ENCODE measurements around the gene ZNF775.
A peak's percentile ranks its signal among the peaks of the same experiment; 100 is the strongest.

ZNF775 gene

DNA sequence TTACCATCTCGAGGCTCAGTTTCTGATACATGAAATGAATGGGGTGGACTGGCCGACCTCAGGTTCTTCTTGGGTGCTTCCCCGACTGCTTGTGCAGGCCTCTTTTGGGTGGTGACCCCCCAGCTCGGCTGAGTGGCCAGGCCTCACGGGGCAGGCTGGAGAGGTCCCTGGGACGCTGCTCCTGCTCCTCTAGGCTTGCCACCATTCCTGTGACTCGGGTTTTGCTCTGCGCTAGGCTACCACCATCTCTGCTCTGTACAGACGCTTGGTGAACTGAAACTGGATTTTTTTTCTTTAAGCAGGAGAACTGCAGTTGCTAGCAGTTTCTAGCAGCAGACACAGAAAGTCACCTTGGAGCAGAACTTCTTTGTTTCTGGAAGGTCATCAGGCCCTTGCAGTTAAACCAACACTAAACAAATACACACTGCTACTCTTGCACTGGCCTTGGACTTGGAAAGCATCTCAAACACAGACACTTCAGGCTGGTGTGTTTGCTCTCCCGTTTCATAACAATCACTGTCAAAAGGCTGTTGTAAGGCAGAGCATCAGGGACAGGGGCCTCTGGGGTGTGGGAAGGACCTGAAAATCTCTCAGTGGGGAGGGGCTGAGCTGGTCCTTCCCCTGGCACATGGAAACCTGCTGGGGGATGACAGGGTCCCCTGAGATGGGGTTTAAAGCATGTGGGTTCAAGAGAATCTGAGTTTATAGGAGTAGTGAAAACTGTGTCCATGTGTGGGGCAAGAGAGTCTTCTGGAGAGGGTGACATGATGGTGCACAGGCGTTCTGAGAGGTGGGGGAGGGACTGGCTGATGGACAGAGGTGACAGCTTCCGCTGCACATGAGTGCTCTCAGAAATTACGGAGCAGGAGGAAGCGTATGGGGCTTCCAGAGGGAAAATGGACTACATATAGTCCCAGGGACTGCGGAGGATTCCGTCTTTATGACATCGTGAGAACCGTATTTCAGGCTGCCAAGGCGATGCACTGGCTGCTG lies 36.3 kb downstream of the ZNF775 start:
- DNase-seq, result no peak

DNA sequence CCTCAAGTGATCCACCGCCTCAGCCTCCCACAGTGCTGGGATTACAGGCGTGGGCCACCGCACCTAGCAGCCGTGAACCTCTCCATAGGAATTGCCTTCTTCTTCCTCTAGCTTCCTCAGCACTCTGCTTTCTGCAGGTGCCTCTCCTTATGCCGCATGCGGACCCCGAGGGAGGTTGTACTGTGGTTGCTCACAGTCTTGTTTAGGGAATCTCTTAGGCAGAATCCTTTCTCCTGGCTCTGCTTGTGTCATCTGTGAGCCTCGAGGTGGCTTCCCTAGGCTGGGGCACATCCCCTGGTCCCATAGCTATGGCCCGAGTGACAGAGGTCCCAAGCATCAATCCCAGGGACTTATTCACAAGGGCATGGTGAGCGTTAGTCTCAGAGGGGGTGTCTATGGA lies 38.1 kb downstream of the ZNF775 start:
- DNase-seq, result no peak

DNA sequence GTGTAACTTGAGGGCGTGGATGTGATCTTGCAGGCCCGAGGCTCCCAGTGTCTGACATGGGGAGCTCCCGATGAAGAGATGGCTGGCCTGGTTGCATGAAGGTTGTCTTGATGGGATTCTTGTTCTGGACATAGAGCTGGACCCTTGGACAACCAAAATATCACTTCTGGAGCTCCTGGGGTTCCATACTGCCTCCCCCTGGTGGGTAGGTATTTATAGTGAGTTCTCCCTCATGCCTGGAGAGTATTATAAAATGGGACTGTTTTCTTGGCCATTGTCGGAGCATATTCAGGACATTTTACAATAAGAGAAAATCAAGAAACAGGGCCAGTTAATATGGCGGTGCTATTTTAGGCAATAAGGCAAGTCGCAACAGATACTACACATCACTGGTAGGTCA lies 38.7 kb downstream of the ZNF775 start:
- no peak for DNase-seq

DNA sequence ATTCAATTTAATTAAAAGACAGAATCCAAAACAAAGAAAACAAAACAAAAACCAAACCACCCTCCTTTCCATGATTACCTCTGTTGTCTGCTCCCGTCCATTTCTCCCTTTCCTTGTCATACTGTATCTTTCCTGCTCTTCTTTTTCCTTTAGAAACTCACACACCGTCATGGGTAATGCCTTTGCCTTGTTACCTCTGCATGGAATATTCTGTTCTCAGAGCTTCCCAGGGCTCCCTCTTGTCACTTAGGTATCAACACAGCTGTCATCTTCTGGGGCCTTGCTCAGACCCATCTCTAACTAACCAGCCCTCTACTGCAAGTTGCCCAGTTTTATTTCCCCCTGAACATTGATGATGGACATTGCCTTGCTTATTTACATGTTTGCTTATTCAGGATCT lies 41.1 kb downstream of the ZNF775 start:
- no peak for DNase-seq

DNA sequence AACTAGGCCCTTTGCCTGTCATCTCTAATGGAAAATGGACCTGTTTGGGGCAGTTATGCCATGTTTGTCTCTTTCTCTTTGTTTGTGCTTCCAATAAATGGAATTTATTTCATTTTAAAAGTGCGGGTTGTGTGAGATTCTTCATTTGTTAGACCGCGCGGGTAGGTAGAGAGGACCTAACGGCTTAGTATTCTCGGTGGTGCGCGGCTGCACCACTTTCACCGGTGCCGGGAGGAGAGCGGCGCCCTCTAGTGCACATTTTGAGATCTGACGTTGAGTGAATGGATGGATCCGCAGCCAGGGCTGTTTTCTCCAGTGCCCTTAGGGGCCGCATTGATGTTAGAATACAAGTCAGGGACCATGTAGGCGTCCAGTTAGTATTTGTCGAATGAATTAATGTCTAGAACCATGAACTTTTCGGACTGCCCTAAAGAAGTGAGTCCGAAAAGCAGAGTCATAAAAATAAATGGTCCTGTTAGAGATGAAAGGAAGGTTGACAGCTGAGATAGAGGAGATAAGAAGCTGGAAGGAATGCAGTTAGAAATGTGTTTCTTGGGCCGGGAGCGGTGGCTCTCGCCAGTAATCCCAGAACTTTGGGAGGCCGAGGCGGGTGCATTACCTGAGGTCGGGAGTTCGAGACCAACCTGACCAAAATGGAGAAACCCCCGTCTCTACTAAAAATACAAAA lies 42.0 kb downstream of the ZNF775 start:
- DNase-seq, result peak; percentile 70

DNA sequence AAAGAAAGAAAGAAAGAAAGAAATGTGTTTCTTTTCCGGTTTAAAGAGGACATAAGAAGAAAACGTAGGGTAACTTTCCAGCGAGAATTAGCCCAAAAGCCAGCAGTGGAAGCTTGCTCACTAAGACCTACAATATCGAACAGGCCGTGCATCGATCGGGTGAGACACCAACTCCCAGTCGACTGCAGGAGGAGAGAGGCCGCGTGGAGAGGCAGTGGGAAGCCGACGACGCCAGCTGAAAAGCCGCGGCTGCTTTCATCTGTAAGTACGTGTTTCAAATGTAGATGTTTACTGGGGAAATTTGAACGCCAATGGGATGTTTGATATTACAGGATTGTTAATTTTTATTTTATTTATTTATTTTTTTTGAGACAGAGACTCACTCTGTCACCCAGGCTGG lies 42.7 kb downstream of the ZNF775 start:
- DNase-seq, result no peak

DNA sequence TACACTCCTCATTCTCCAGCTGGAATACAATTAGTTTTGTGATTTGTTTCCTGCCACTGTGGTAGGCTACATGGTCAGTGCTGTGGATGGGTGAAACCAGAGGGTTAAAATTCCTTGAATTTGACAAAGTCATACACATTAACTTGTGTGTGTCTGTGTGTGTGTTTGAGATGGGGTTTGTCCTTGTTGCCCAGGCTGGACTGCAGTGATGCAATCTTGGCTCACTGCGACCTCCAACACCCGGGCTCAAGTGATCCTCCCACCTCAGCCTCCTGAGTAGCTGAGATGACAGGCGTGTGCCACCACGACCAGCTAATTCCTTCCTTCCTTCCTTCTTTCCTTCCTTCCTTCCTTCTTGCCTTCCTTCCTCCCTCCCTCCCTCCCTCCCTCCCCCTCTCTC lies 46.5 kb downstream of the ZNF775 start:
- DNase-seq, result no peak

DNA sequence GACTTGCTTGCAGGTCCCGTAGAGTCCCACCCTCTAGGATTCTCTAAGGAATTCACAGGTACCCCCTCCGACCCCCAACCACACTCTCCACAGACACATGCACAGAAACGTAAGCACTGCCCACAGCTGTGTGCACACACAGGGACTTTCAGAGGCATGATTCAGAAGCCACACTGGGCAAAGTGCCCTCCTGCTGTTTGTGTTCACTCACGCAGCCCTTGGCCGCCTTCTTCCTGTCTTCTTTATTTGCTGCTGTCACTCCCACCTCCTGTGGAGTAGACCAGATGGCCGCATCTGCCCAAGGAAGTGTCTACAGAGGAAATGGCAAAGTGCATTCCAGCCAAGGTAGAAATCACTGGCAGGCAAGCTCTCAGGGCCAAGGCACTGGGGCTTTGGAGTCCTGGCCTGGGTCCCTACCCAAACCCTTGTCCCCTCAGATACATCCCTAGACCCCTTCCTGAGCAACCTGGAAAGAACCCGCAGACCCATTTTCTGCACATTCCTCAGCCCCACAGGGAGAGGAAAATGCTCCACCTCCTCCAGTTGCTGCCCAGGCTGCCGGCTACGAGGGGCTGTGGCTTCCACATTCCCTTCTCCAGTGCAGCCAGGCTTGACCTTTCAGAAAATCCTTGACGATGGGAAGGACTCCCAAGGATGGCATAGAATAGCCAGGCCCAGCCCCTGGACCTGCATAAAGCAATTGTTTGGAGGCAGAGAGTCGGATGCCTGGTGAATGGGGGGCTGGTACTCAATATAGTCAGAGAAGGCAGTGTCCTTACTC lies 49.7 kb downstream of the ZNF775 start:
- DNase-seq, result no peak

DNA sequence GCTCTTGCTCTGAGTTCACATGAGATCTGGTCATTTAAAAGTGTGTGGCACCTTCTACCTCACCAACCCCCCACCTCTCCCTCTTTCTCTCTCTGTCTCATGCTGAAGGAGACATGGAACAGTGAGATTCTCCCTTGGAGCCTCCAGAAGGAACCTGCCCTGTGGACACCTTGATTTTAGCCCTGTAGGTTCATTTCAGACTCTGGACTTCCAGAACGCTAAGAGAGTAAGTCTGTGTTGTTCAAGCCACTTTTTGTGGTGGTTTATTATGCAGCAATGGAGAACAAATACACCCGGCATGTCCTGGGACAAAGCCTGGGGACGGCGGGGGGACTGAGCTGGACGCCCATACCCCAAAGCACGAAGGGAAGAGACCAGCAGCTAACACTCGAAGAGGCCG lies 50.6 kb downstream of the ZNF775 start:
- DNase-seq, result no peak

DNA sequence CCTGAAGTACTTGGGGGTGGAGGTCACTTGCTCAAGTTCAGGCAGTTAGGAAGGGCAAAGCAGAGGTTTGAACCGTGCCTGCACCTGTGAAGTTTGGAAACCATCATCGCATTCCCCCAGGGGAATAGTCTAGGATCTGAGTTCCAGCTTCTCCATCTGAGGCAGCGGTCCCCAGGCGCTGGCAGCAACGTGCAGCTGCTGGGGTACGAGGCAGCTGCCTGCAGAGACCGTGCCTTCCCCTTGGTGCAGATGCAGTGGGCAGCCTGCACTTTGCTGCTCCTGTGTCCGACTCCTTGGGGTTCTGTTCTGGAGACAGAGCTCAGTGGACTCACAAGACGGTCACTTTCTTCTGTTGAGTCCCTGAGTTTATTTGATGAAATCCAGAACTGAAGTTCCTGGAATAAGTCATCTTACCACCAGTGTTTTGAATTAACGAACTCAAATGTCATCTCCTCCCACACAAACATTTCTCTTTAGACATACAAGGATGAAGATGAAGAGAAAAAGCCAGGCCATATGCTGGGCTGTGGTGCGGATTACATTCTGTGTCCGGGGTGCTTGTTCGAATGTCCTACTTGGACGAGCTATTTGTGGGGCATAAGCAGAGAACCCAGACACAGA lies 51.4 kb downstream of the ZNF775 start:
- no peak for DNase-seq

DNA sequence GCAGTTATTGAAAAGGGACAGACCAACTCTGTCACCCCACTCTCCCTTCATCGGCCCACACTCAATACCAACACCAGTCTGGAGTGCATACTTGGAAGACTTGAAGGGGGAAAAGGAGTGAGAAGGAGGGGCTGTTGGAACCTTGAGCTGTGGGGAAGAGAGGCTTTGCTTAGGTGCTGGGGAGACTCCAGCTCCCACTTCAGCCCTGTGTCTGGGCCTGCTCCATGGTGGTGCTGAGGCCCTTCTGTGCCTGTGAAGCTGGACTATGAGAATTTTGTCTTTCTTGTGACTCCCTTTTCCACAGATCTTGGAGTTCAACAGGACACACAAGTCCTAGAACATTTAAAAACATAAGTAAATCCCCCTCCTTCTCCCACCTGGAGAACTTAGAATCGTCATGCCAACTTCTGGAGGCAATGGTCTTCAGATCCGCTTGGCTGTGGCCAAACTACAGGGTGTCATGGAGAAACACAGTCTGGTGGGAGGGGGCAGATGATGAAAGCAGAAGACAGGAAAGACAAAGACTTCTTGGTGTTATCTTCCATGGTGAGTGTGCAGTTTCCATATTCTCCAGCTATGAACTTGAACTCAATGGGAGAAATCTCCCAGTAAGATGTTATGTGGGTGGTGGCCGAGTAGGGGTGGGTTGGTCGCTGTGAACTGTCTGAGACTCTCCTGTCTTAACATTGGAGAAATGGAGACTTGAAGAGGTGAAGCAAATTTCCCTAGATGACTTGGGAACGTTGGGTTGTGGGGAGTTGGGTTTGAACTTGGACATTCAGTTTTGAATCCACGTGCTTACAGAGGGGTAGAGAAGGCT lies 52.9 kb downstream of the ZNF775 start:
- DNase-seq, result no peak

DNA sequence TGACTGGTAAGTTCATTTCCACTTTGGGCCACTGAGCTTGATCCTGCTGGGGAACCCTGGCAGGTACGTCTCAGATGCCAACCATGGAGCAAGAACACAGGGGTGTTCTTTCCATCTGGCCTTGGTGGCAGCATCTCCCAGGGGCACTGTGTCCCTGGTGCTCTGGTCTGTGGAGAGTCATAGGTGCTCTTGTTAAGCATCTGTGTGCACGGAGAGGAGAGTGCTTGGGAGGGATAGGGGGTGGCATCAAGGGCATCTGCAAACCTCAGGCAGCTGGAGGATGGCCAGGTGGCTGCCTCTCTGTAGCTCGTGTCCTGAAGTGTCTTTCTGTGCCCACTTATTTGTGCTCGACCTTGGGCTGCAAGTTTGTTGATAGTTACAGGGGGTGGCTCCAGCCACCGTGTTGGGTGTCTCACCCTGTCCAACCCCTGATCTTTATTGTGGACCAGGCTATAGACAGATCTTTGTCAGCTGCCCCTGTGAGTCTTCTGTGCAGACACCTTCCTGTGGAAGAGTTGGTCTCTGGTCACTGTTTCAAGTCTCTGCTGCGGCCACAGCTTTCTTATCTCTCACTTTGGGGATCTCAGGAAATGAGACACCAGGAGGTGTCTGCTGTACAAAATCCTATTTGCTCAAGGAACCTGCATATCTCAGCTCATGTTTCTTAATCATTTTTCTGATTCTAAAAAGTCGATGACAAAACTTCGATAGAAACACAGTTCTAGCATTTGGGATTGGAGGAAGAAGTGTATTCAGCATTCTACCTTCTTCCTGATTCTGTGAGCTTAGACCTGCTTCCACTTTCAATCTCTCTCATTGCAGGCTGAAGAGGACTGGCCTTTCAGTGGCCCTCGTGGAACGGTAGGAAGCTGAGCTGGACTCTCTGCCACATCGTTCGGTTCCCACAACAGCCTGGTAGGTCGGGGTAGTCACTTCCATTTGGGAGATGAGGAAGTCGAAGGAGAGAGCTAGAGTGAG lies 54.1 kb downstream of the ZNF775 start:
- no peak for DNase-seq

DNA sequence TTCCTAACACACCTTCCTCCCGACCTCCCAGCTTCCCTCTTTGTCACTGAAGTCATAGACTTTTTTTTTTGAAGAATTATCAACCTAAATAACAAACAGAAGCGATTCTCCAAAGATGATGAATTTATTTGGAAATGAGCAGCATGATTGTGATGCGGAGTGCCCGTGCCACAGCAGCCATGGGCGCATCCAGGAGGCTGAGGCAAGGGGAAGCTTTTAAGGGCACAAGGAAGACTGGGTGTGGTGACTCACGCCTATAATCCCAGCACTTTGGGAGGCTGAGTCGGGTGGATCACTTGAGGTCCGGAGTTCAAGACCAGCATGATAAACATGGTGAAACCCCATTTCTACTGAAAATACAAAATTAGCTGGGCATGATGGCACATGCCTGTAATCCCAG lies 55.1 kb downstream of the ZNF775 start:
- DNase-seq, result no peak

DNA sequence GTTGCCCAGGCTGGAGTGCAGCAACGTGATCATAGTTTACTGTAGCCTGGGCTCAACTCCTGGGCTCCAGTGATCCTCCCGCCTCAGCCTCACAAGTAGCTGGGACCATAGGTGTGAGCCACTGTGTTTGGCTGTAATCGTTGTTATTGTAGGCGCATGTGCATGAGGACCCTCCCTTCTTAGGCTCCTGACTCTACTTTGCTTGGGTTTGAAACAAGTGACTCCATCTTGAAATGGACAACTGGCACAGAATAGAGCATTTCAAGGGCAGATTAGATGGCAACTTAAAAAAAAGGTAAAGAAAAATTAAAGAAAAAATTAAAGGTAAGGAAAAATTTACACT lies 55.9 kb downstream of the ZNF775 start:
- no peak for DNase-seq

DNA sequence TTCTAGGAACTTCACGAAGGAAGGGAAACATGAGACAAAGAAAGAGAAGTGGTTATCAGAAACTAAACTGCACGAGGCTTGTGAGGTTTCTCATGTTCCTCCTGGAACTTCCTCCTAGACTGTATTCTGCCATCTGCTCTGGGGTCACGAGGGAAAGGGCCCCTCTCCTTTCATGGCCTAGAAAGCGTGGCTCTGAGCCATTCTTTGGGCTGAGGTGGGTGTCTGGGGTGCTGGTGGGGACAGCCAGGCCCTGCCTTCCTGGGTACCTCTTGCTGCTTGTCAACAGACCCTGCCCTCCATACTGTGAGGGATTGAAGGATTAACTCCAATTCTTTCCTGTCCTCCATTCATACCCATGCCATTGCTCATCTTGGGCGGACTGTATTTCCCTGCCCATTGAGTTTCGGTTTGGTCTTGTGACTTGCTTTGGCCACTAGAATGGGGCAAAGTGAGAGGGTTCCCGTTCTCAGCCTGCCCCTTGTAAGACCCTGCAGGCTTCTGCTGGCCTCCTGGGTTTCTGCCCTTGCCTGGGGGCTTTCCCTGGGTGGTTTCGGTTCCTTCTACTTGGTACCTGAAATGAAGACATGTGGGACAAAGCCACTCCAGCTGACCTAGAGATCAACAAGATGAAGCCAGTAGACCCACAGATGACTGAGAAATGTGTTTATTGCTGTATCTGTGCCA lies 56.4 kb downstream of the ZNF775 start:
- DNase-seq, result no peak

DNA sequence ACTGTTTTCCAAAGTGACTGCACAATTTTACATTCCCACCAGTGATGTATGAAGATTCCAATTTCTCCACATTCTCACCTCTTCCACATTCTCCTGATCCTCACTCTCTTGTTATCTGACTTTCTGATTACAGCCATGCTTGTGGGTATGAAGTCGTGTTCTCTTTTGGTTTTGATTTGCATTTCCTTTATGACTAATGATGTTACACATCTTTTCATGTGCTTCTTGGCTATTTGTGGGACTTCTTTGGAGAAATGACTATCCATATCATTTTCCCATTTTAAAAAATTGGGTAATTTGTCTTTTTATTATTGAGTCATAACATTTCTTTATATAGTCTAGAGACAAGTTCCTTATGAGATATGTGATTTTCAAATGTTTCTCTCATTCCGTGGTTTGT lies 60.8 kb downstream of the ZNF775 start:
- DNase-seq, result no peak

DNA sequence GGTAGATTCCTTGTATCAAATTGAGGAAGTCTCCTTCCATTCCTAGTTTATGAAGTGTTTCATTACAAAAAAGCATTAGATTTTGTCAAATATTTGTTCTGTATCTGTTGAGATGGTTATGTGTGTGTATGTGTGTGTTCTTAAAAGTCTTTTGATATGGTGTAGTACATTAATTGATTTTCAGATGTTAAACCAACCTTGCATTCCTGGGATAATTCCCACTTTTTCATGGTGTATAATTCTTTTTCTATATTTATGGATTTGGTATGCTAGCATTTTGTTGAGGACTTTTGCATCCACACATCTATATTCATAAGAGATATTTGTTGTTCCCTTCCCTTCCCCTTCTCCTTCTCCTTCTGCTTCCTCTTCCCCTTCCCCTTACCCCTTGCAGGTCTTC lies 62.4 kb downstream of the ZNF775 start:
- DNase-seq, result no peak

DNA sequence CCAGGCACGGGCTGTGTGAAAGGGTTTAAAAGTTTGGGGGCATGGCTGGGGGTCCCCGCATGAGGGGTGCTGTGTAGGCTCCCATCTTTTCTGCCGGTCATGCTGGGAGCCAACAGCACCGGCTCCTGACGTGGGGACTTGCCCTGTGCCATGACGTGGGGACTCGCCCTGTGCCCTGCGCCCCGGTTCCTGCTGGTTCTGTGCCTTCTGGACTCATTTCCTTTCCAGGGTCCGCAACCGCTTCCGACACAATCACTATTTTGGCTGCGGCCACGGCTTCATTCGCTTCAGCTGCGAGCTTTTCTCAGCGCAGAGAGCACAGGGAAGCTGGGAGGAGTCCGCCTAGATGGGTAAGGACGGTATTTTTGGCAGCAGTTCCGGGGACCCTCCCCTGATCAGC lies 63.7 kb downstream of the ZNF775 start:
- DNase-seq, result no peak

DNA sequence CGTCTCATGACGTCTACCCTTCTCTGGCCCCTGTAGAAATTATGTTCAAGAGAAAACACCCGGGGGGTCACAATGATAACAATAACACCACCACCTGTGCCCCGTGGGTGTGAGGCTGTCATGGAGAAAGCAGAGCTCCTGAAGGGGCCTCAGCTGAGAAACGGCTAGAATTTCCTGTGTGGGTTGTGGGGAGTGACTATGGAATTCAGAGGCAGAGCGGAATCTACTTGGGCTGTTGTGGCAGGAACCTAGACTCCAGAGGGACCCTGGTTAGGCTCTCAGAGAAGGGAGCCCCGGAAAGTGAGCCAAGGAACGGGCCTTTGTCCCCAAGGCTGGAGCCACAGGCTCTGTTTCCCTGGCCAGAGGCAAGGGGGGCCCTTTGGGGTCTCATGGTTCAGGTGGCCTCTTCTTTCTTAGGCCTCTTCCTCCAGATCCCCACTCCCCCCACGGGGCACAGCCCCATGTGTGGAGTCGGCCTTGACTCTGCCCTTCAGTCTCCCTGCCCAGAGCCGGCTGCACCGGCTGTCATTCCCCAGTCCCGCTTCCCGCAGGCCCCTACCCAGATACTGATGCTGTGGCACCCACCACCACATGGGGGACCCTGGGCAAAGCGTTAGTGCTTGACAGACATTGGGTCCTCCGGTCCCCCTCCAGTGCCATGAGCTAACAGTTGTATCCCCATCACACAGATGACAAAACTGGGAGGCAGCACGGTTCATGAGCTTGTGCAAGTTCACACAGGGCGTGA lies 64.8 kb downstream of the ZNF775 start:
- no peak for DNase-seq
